Epithelial cell of esophagus (primary cell): ENCODE results near the gene B3GAT1.

ENCODE experiments used
- DNase-seq: peaks from one replicate; pipeline ENCODE4 v3.0.0; 2010; ENCODE audit warnings: low read depth
- H3K4me3 ChIP-seq: 2 replicates; pipeline ENCODE4 v1.5.1; 2011; ENCODE audit warnings: mild to moderate bottlenecking, low read length, control low read depth
- CTCF ChIP-seq: IDR thresholded peaks from 2 replicates; pipeline ENCODE4 v1.5.1; 2011; ENCODE audit warnings: low read depth, mild to moderate bottlenecking, low read length, control low read depth, inconsistent platforms; ENCODE audit not compliant: insufficient read depth; ENCODE audit errors: missing control alignments

B3GAT1 gene

GRCh38 chr11:134455516-134455915 lies 43.5 kb upstream of the B3GAT1 start:
- no peak for TF ChIP-seq CTCF
- no peak overlapping the region for H3K4me3 ChIP-seq
- DNase-seq, result no peak

- no peak overlapping the region for H3K4me3 ChIP-seq
- TF ChIP-seq CTCF, result no peak
- no peak for DNase-seq
Measured at GRCh38 chr11:134454146-134454690, 42.2 kb upstream of the B3GAT1 start.

GRCh38 chr11:134453441-134453840 lies 41.4 kb upstream of the B3GAT1 start:
- DNase-seq, result no peak
- TF ChIP-seq CTCF, result no peak

GRCh38 chr11:134452838-134453155 lies 40.8 kb upstream of the B3GAT1 start:
- no peak for DNase-seq
- TF ChIP-seq CTCF, result no peak
- no peak overlapping the region for H3K4me3 ChIP-seq

More at GRCh38 chr11:134453441-134453840, 41.4 kb upstream of the B3GAT1 start:
- H3K4me3 ChIP-seq, result no peak overlapping the region

GRCh38 chr11:134452026-134452837 lies 40.2 kb upstream of the B3GAT1 start:
- no peak overlapping the region for H3K4me3 ChIP-seq
- no peak for TF ChIP-seq CTCF
- no peak for DNase-seq

GRCh38 chr11:134450186-134450585 lies 38.1 kb upstream of the B3GAT1 start:
- H3K4me3 ChIP-seq, result no peak overlapping the region
- DNase-seq, result no peak
- no peak for TF ChIP-seq CTCF

- no peak for DNase-seq
- no peak for TF ChIP-seq CTCF
- H3K4me3 ChIP-seq, result no peak overlapping the region
Measured at GRCh38 chr11:134449713-134450112, 37.7 kb upstream of the B3GAT1 start.
